Endothelial cell of umbilical vein (primary cell): ENCODE data around the gene HIF1AN. TPM values are rescaled to one million over a fixed set of nuclear protein-coding genes. Genes with fewer than 3 reads are reported as not detected.

Experiments
- BruUV-seq: library from RNA; stranded (reverse); fragments of 400-500 nt; replicated peaks from 2 replicates; lab custom pipeline; 2021; lab: Mats Ljungman, UMichigan
- CTCF ChIA-PET: fragments of 300-600, 350-600 bp; sonication (Branson Sonifier 250); formaldehyde crosslinking; loops from one replicate; lab custom pipeline; 2021; ENCODE audit warnings: antibody characterized with exemption, inconsistent platforms; lab: Charles Lee
- POLR2A ChIA-PET: fragments of 300-600, 350-600 bp; sonication (Branson Sonifier 250); formaldehyde crosslinking; loops from one replicate; lab custom pipeline; 2021; ENCODE audit warnings: antibody characterized with exemption, inconsistent platforms; lab: Charles Lee
- DNase-seq: peaks from one replicate; pipeline ENCODE4 v3.0.0-alpha.2; 2011; ENCODE audit warnings: low read depth, low spot score
- FAIRE-seq: peaks from 2 replicates; lab custom pipeline; 2011; peaks lifted over from hg19 to GRCh38; lab: Jason Lieb, UNC
- H2AFZ ChIP-seq: 2 replicates; pipeline ENCODE4 v1.6.0; 2012; ENCODE audit warnings: low read depth, low read length, control low read depth, inconsistent platforms
- H3K27ac ChIP-seq: 2 replicates; pipeline ENCODE4 v1.5.1; 2011; ENCODE audit warnings: low read depth, mild to moderate bottlenecking, control low read depth, low read length, moderate library complexity; ENCODE audit not compliant: insufficient read depth
- H3K27me3 ChIP-seq, 2 experiments: 2 replicates each; pipeline versions ENCODE4 v1.6.0 to v1.6.1; 2011; ENCODE audit warnings: low read length in 2 of 2, mixed read lengths in 1 of 2; ENCODE audit not compliant: control insufficient read depth in 2 of 2, insufficient read depth in 2 of 2
- H3K36me3 ChIP-seq, 2 experiments: 2 replicates in 1 of 2; 3 replicates in 1 of 2; pipeline ENCODE4 v1.5.1; 2011; ENCODE audit warnings: low read length in 2 of 2, mild to moderate bottlenecking in 1 of 2, moderate library complexity in 1 of 2; ENCODE audit not compliant: control insufficient read depth in 2 of 2, insufficient read depth in 2 of 2; ENCODE audit errors: extremely low read depth in 1 of 2
- H3K4me1 ChIP-seq: 3 replicates; pipeline ENCODE4 v1.5.1; 2011; ENCODE audit warnings: mild to moderate bottlenecking, low read length; ENCODE audit not compliant: control insufficient read depth, insufficient read depth; ENCODE audit errors: extremely low read depth
- H3K4me2 ChIP-seq: 2 replicates; pipeline ENCODE4 v1.6.1; 2011; ENCODE audit warnings: low read length, control low read depth, mixed read lengths; ENCODE audit not compliant: insufficient read depth
- H3K4me3 ChIP-seq, 3 experiments: fragments of 200-600 bp in 1 of 3; sonication (generic), shearing (Covaris generic) in 1 of 3; replicated peaks in 1 of 3; 2 replicates each; pipeline ENCODE4 v1.5.1; 2011 to 2016; ENCODE audit warnings: control low read depth in 3 of 3, low read length in 3 of 3, mild to moderate bottlenecking in 2 of 3, inconsistent platforms in 1 of 3, low read depth in 1 of 3, moderate library complexity in 1 of 3; ENCODE audit not compliant: insufficient read depth in 1 of 3
- H3K79me2 ChIP-seq: 2 replicates; pipeline ENCODE4 v1.6.0; 2012; ENCODE audit warnings: low read length, inconsistent platforms; ENCODE audit not compliant: control insufficient read depth, insufficient read depth
- H3K9ac ChIP-seq: replicated peaks from 2 replicates; pipeline ENCODE3; 2011; ENCODE audit warnings: low read length, control low read depth; ENCODE audit not compliant: insufficient read depth; ENCODE audit errors: extremely low read depth
- H3K9me1 ChIP-seq: replicated peaks from 3 replicates; pipeline ENCODE4 v1.6.0; 2011; ENCODE audit warnings: mild to moderate bottlenecking, low read length; ENCODE audit not compliant: control insufficient read depth, insufficient read depth; ENCODE audit errors: extremely low read depth
- H3K9me3 ChIP-seq: replicated peaks from 2 replicates; pipeline ENCODE4 v1.5.1; 2012; ENCODE audit warnings: low read length, inconsistent platforms; ENCODE audit not compliant: control insufficient read depth, insufficient read depth
- H4K20me1 ChIP-seq: replicated peaks from 2 replicates; pipeline ENCODE3; 2011; ENCODE audit warnings: mild to moderate bottlenecking, low read length; ENCODE audit not compliant: control insufficient read depth, insufficient read depth; ENCODE audit errors: extremely low read depth
- CTCF ChIP-seq, 2 donors: IDR thresholded peaks; 1 replicate in 1 of 2; 2 replicates in 1 of 2; pipeline ENCODE4 v1.5.1; 2011; ENCODE audit warnings: low read length in 2 of 2, mild to moderate bottlenecking in 2 of 2, moderate library complexity in 2 of 2, control low read depth in 1 of 2, inconsistent platforms in 1 of 2, low read depth in 1 of 2; ENCODE audit not compliant: insufficient read depth in 1 of 2; ENCODE audit errors: extremely low read depth in 1 of 2
- EZH2 ChIP-seq: IDR thresholded peaks from 2 replicates; pipeline ENCODE4 v1.6.1; 2012; ENCODE audit warnings: borderline replicate concordance, low read depth, mild to moderate bottlenecking, moderate library complexity, low read length, inconsistent platforms; ENCODE audit not compliant: severe bottlenecking
- FOS ChIP-seq: IDR thresholded peaks from 2 replicates; pipeline ENCODE4 v1.6.1; 2011; ENCODE audit warnings: mild to moderate bottlenecking, low read length, moderate library complexity, borderline replicate concordance; ENCODE audit not compliant: insufficient read depth
- GATA2 ChIP-seq: IDR thresholded peaks from 2 replicates; pipeline ENCODE4 v1.7.0; 2011; ENCODE audit warnings: low read depth, mild to moderate bottlenecking, moderate library complexity, mixed read lengths, low read length; ENCODE audit not compliant: insufficient read length, insufficient read depth
- JUN ChIP-seq: IDR thresholded peaks from 2 replicates; pipeline ENCODE4 v1.6.1; 2011; ENCODE audit warnings: borderline replicate concordance, low read depth; ENCODE audit not compliant: insufficient read length, insufficient read depth
- MAX ChIP-seq: IDR thresholded peaks from 2 replicates; pipeline ENCODE4 v1.6.1; 2011; ENCODE audit not compliant: insufficient read depth, insufficient read length
- MYC ChIP-seq: IDR thresholded peaks from one replicate; pipeline ENCODE4 v1.6.1; 2011; ENCODE audit warnings: mild to moderate bottlenecking, low read depth, low read length
- POLR2A ChIP-seq: IDR thresholded peaks from 2 replicates; pipeline ENCODE4 v1.6.1; 2012; ENCODE audit warnings: low read depth, mild to moderate bottlenecking, control low read depth, low read length
- POLR2AphosphoS5 ChIP-seq: IDR thresholded peaks from 2 replicates; pipeline ENCODE4 v1.6.1; 2012; ENCODE audit warnings: low read depth, mild to moderate bottlenecking, control low read depth, low read length, moderate library complexity; ENCODE audit not compliant: insufficient read depth
- dilution Hi-C: fragments of 300-500 bp; cut with MboI; formaldehyde crosslinking; loops from one replicate; pipeline ENCODE4 v1.15.0; 2019; ENCODE audit warnings: low sequenced_read_pairs; ENCODE audit not compliant: extremely low pct_ligation_motif_present
- intact Hi-C: fragments of 100-400 bp; cut with micrococcal nuclease; formaldehyde crosslinking; loops from one replicate; pipeline ENCODE4 v1.10.0; 2022
- polyA plus RNA-seq, 4 experiments: library from polyadenylated mRNA; depleted of rRNA in 3 of 4; stranded (reverse) in 3 of 4; unstranded in 1 of 4; fragments of >200 nt; gene quantifications; 2 replicates each; pipeline versions ENCODE4 v1.2.1 to v1.2.3, GENCODE V29; 2011 to 2012; ENCODE audit warnings: missing spikeins in 1 of 4
- total RNA-seq: library from RNA; stranded (reverse); gene quantifications from 2 replicates; pipeline ENCODE4 v1.2.3, GENCODE V29; 2021

HIF1AN gene
- total and polyA plus RNA-seq, 2 donors (not counting 3 experiments of a cell fraction or from before 2014, with no cell fraction given), result 7.3 to 34.0 TPM

GRCh38 chr10:100528921-100529474 is 6.7 kb upstream of the HIF1AN start:
- intact Hi-C loops, result loop anchor here (1.0 kb wide), 1 partner anchor 9 kb away; no protein-coding TSS in a partner anchor
- FAIRE-seq (no peak), DNase-seq (peak; percentile 18)
- H3K79me2 ChIP-seq, result peaks cover 21% of the 10 kb centered on the region
- ChIA-PET CTCF (interaction anchor here (3.2 kb wide), 1 partner anchor 10 kb away, joined by 28 read pairs; the partner anchor contains the start of gene SEC31B), POLR2A (no interaction called here)
- no peaks in the 10 kb centered on the region for H3K9me3 ChIP-seq
- TF ChIP-seq MYC, result no peak
- no peak for TF ChIP-seq EZH2
- TF ChIP-seq POLR2AphosphoS5, result no peak
- no peak for TF ChIP-seq FOS
- no peak for TF ChIP-seq MAX
- TF ChIP-seq CTCF (IDR thresholded peaks at IDR 0.05; ENCODE audit: extremely low read depth in 1 of 2, insufficient read depth in 1 of 2, low read depth in 1 of 2, low read length in 2 of 2), result no peak
- TF ChIP-seq JUN, result no peak
- no peak for TF ChIP-seq GATA2
- TF ChIP-seq POLR2A, result no peak
- peak overlapping the region; percentile 49 for H3K27ac ChIP-seq
- peak overlapping the region; percentile 98 for H3K4me2 ChIP-seq
- H3K27me3 ChIP-seq, result no peaks in the 10 kb centered on the region
- peak overlapping the region; percentile 99 for H2AFZ ChIP-seq
- H3K36me3 ChIP-seq, result peaks cover 11 to 17% of the 10 kb centered on the region in 2 experiments
- peaks cover 14% of the 10 kb centered on the region for H3K4me1 ChIP-seq
- no peaks in the 10 kb centered on the region for H3K9me1 ChIP-seq
- dilution Hi-C loops, result no loop called here
- no TSS peak for BruUV-seq
- peak overlapping the region; percentile 56 to 81 (median 78) for H3K4me3 ChIP-seq
- no peaks in the 10 kb centered on the region for H4K20me1 ChIP-seq
- peak overlapping the region; percentile 93 for H3K9ac ChIP-seq
